Activated CD8-positive, alpha-beta T cell treated with anti-CD3 and anti-CD28 coated beads for 36 hours (primary cell): ENCODE results near the gene SLC12A6. TPM values are rescaled to one million over a fixed set of nuclear protein-coding genes. Genes with fewer than 3 reads are reported as not detected.

Experiments
- ATAC-seq: fragments of 200-7000 bp; cut with Tn5 transposase; one replicate; pipeline ENCODE4 v1.10.0; 2021; ENCODE audit warnings: mild to moderate bottlenecking, moderate library complexity
- CTCF ChIA-PET: fragments of 350-600 bp; sonication (Branson Sonifier 250); formaldehyde crosslinking; loops from one replicate; lab custom pipeline; 2021; ENCODE audit warnings: antibody characterized with exemption; lab: Charles Lee
- POLR2A ChIA-PET: fragments of 350-600 bp; sonication (Branson Sonifier 250); formaldehyde crosslinking; loops from one replicate; lab custom pipeline; 2021; ENCODE audit warnings: antibody characterized with exemption; lab: Charles Lee
- DNase-seq: peaks from one replicate; pipeline ENCODE4 v3.0.0-alpha.2; 2020
- H3K27ac Mint-ChIP-seq: one replicate; pipeline ENCODE4 v1.8.0; 2021; ENCODE audit warnings: mild to moderate bottlenecking, mixed read lengths
- H3K27me3 Mint-ChIP-seq: one replicate; pipeline ENCODE4 v1.8.0; 2021; ENCODE audit warnings: mixed read lengths
- H3K36me3 Mint-ChIP-seq: one replicate; pipeline ENCODE4 v1.8.0; 2021; ENCODE audit warnings: low read depth, mixed read lengths
- H3K4me1 Mint-ChIP-seq: one replicate; pipeline ENCODE4 v1.8.0; 2021; ENCODE audit warnings: low read depth, mixed read lengths
- H3K4me3 Mint-ChIP-seq: one replicate; pipeline ENCODE4 v1.8.0; 2021; ENCODE audit warnings: mild to moderate bottlenecking, moderate library complexity, mixed read lengths
- H3K9me3 Mint-ChIP-seq: one replicate; pipeline ENCODE4 v1.8.0; 2021; ENCODE audit warnings: mixed read lengths
- CTCF ChIP-seq: fragments of 200-600 bp; IDR thresholded peaks from one replicate; pipeline ENCODE4 v1.8.0; 2022; ENCODE audit warnings: antibody characterized with exemption, mild to moderate bottlenecking
- intact Hi-C: fragments of 100-400 bp; cut with micrococcal nuclease; formaldehyde crosslinking; loops from one replicate; pipeline ENCODE4 v1.10.0; 2022
- total RNA-seq, 2 experiments: library from RNA; stranded (reverse); gene quantifications; one replicate each; pipeline ENCODE4 v1.2.3, GENCODE V29; 2021

The SLC12A6 gene
- total RNA-seq, 2 experiments from 2014 or later = 22.2 to 24.8 TPM

GRCh38 chr15:34332553-34333120 is 4.9 kb downstream of the SLC12A6 start:
- H3K27me3 Mint-ChIP-seq = no peaks in the 10 kb centered on the region
- intact Hi-C loops = loop anchor here (10.0 kb wide), 1 partner anchor 252 kb away; the partner anchor contains the start of gene GOLGA8B
- DNase-seq (no peak), ATAC-seq (no peak)
- H3K4me1 Mint-ChIP-seq = peaks cover 67% of the 10 kb centered on the region
- ChIA-PET POLR2A (interaction anchor here (1.0 to 2.6 kb wide), 2 partner anchors 14 to 34 kb away, joined by 3 to 18 read pairs; partner anchors contain the start of gene LPCAT4), CTCF (interaction anchor here (1.3 to 1.8 kb wide), 4 partner anchors 10 to 91 kb away, joined by 5 to 8 read pairs (median 7); partner anchors contain the start of genes NOP10 and NUTM1)
- peak overlapping the region; percentile 52 for H3K4me3 Mint-ChIP-seq
- H3K27ac Mint-ChIP-seq = peak overlapping the region; percentile 95
- TF ChIP-seq CTCF = no peak
- H3K9me3 Mint-ChIP-seq = no peaks in the 10 kb centered on the region
- H3K36me3 Mint-ChIP-seq = peaks cover 11% of the 10 kb centered on the region

- intact Hi-C loops = loop anchor here (10.0 kb wide), 1 partner anchor 253 kb away; the partner anchor contains the start of gene GOLGA8B
- POLR2A ChIA-PET = interaction anchor here (0.7 to 2.6 kb wide), 4 partner anchors 13 to 35 kb away, joined by 3 to 18 read pairs (median 4); partner anchors contain the start of gene LPCAT4
- TF ChIP-seq CTCF = no peak
- DNase-seq = no peak
- peak; percentile 65 for ATAC-seq
- H3K4me1 Mint-ChIP-seq = peaks cover 72% of the 10 kb centered on the region
- peaks cover 11% of the 10 kb centered on the region for H3K36me3 Mint-ChIP-seq
- peak overlapping the region; percentile 52 for H3K4me3 Mint-ChIP-seq
- CTCF ChIA-PET = interaction anchor here (1.3 kb wide), 1 partner anchor 14 kb away, joined by 6 read pairs; no protein-coding TSS in a partner anchor
- no peaks in the 10 kb centered on the region for H3K27me3 Mint-ChIP-seq
- H3K27ac Mint-ChIP-seq = peak overlapping the region; percentile 95
- no peaks in the 10 kb centered on the region for H3K9me3 Mint-ChIP-seq
Observed at GRCh38 chr15:34331809-34332208, 5.8 kb downstream of the SLC12A6 start.

GRCh38 chr15:34330279-34330678 is 7.3 kb downstream of the SLC12A6 start:
- ChIA-PET CTCF (interaction anchor here (0.9 to 6.4 kb wide), 6 partner anchors 8 to 88 kb away, joined by 3 to 34 read pairs (median 24); partner anchors contain the start of genes LPCAT4, NOP10 and NUTM1), POLR2A (interaction anchor here (1.3 to 1.5 kb wide), 2 partner anchors 12 to 13 kb away, joined by 3 to 8 read pairs; partner anchors contain the start of genes NOP10 and NUTM1)
- Mint-ChIP-seq H3K27ac (peak overlapping the region; percentile 71), H3K27me3 (no peaks in the 10 kb centered on the region), H3K9me3 (no peaks in the 10 kb centered on the region), H3K4me1 (peaks cover 81% of the 10 kb centered on the region), H3K36me3 (peaks cover 11% of the 10 kb centered on the region), H3K4me3 (no peak overlapping the region)
- TF ChIP-seq CTCF = no peak
- DNase-seq (no peak), ATAC-seq (no peak)
- intact Hi-C loops = loop anchor here (10.0 kb wide), 1 partner anchor 255 kb away; the partner anchor contains the start of gene GOLGA8B

- peak overlapping the region; percentile 49 for H3K4me3 Mint-ChIP-seq
- DNase-seq (no peak), ATAC-seq (no peak)
- peaks cover 79% of the 10 kb centered on the region for H3K4me1 Mint-ChIP-seq
- CTCF ChIA-PET = interaction anchor here (1.5 to 6.4 kb wide), 7 partner anchors 9 to 87 kb away, joined by 4 to 34 read pairs (median 23); partner anchors contain the start of genes LPCAT4, NOP10, NUTM1 and SLC12A6
- H3K36me3 Mint-ChIP-seq = peaks cover 11% of the 10 kb centered on the region
- H3K9me3 Mint-ChIP-seq = no peaks in the 10 kb centered on the region
- POLR2A ChIA-PET = interaction anchor here (1.0 to 2.3 kb wide), 3 partner anchors 8 to 38 kb away, joined by 4 to 18 read pairs (median 8); partner anchors contain the start of genes LPCAT4 and SLC12A6
- H3K27ac Mint-ChIP-seq = peak overlapping the region; percentile 89
- no peaks in the 10 kb centered on the region for H3K27me3 Mint-ChIP-seq
- no peak for TF ChIP-seq CTCF
- intact Hi-C loops = loop anchor here (5.0 kb wide), 1 partner anchor 92 kb away; no protein-coding TSS in a partner anchor
Observed at GRCh38 chr15:34329006-34329405, 8.6 kb downstream of the SLC12A6 start.
